ENCODE data around the gene SUDS3. TPM values are rescaled to one million over a fixed set of nuclear protein-coding genes. Genes with fewer than 3 reads are reported as not detected.

The SUDS3 gene
- polyA plus RNA-seq, 1 donor (not counting 4 experiments of a cell fraction or from before 2014, with no cell fraction given) = 32.4 TPM

DNA sequence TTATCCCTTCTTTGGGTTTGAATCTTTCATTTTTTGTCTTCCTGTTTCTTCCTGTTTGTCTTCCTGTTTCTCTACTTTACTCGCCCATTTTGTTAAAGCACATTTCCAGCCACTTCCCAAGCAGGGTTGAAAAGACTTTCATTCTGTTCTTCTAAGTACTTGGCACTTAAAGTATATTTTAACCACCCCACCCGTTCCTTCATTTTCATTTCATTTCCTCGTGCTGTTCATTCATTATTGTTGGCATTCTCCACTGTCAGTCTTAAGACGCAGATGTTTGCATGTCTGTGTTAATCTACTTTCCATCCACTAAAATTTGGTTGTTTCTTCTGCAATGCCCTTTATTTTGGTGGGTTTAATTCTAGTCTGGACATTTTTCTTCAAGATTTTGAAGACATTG is 49.0 kb downstream of the SUDS3 start:
- no peak for TF ChIP-seq EZH2 (IDR thresholded peaks at IDR 0.05; ENCODE audit: low read length)
- TF ChIP-seq, protein P1, sequence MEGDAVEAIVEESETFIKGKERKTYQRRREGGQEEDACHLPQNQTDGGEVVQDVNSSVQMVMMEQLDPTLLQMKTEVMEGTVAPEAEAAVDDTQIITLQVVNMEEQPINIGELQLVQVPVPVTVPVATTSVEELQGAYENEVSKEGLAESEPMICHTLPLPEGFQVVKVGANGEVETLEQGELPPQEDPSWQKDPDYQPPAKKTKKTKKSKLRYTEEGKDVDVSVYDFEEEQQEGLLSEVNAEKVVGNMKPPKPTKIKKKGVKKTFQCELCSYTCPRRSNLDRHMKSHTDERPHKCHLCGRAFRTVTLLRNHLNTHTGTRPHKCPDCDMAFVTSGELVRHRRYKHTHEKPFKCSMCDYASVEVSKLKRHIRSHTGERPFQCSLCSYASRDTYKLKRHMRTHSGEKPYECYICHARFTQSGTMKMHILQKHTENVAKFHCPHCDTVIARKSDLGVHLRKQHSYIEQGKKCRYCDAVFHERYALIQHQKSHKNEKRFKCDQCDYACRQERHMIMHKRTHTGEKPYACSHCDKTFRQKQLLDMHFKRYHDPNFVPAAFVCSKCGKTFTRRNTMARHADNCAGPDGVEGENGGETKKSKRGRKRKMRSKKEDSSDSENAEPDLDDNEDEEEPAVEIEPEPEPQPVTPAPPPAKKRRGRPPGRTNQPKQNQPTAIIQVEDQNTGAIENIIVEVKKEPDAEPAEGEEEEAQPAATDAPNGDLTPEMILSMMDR (optimal IDR thresholded peaks at IDR 0.05 in 1 of 3, IDR thresholded peaks at IDR 0.05 in 1 of 3, conservative IDR thresholded peaks at IDR 0.05 in 1 of 3; ENCODE audit: extremely low read depth in 1 of 3, insufficient read depth in 2 of 3, low read length in 3 of 3) = no peak
- Histone ChIP-seq H3K79me2 (ENCODE audit: control insufficient read depth, insufficient read depth, low read length) (no peaks in the 10 kb centered on the region), H3K9me1 (ENCODE audit: control insufficient read depth, extremely low read depth, insufficient read depth, low read length) (no peaks in the 10 kb centered on the region), H3K4me3 (ENCODE audit: control insufficient read depth in 2 of 3, extremely low read depth in 1 of 3, insufficient read depth in 2 of 3, low read depth in 1 of 3, low read length in 3 of 3) (no peak overlapping the region), H3K4me1 (ENCODE audit: control insufficient read depth, extremely low read depth, insufficient read depth, low read length) (no peaks in the 10 kb centered on the region), H3K9me3 (ENCODE audit: control insufficient read depth, low read depth, low read length) (no peaks in the 10 kb centered on the region), H3K27ac (ENCODE audit: control insufficient read depth, insufficient read depth, low read length) (no peak overlapping the region), H2AFZ (ENCODE audit: control insufficient read depth, low read length) (no peak overlapping the region), H4K20me1 (ENCODE audit: control insufficient read depth, extremely low read depth, insufficient read depth, low read length) (no peaks in the 10 kb centered on the region), H3K36me3 (ENCODE audit: control insufficient read depth in 2 of 2, extremely low read depth in 1 of 2, insufficient read depth in 2 of 2, low read length in 2 of 2) (peaks cover 0 to 2% of the 10 kb centered on the region in 2 experiments), H3K9ac (ENCODE audit: control insufficient read depth, extremely low read depth, insufficient read depth, low read length) (no peak overlapping the region), H3K27me3 (ENCODE audit: control insufficient read depth, extremely low read depth, insufficient read depth, low read length) (no peaks in the 10 kb centered on the region), H3K4me2 (ENCODE audit: control insufficient read depth, extremely low read depth, insufficient read depth, low read depth, low read length) (no peak overlapping the region)
- dilution Hi-C loops (cut with MboI; ENCODE audit: extremely low pct_ligation_motif_present, low sequenced_read_pairs) = no loop called here
- FAIRE-seq (no peak), DNase-seq (ENCODE audit: low read depth, low spot score) (no peak)

DNA sequence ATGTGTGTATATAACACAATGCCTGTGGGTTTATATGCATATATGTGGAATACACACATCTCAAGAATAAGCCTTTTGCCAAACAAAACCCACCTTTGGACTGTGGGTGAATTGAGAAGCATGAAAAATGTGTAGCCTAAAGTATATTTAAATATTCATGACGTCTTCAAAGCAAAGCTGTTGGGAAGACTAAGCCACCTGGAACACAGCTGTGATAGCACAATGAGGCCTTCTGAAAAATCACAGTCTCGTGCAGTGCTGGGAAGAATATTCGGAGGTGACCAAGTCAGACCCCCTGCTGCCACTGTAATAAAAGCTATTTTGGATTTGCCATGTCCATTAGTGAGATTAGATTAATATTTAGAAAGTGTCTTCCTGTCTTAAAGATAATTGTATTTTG is 51.5 kb downstream of the SUDS3 start:
- dilution Hi-C loops (cut with MboI; ENCODE audit: extremely low pct_ligation_motif_present, low sequenced_read_pairs) = no loop called here
- peaks cover 0 to 2% of the 10 kb centered on the region in 2 experiments for H3K36me3 ChIP-seq (ENCODE audit: control insufficient read depth in 2 of 2, extremely low read depth in 1 of 2, insufficient read depth in 2 of 2, low read length in 2 of 2)

More for the DNA sequence above, 51.5 kb downstream of the SUDS3 start:
- DNase-seq (ENCODE audit: low read depth, low spot score) = no peak
- H3K79me2 ChIP-seq (ENCODE audit: control insufficient read depth, insufficient read depth, low read length) = no peaks in the 10 kb centered on the region
- H3K27ac ChIP-seq (ENCODE audit: control insufficient read depth, insufficient read depth, low read length) = no peak overlapping the region
- H2AFZ ChIP-seq (ENCODE audit: control insufficient read depth, low read length) = no peak overlapping the region
- no peak overlapping the region for H3K4me2 ChIP-seq (ENCODE audit: control insufficient read depth, extremely low read depth, insufficient read depth, low read depth, low read length)
- no peak overlapping the region for H3K4me3 ChIP-seq (ENCODE audit: control insufficient read depth in 2 of 3, extremely low read depth in 1 of 3, insufficient read depth in 2 of 3, low read depth in 1 of 3, low read length in 3 of 3)
- FAIRE-seq = no peak
- no peak overlapping the region for H3K9ac ChIP-seq (ENCODE audit: control insufficient read depth, extremely low read depth, insufficient read depth, low read length)
- no peaks in the 10 kb centered on the region for H3K4me1 ChIP-seq (ENCODE audit: control insufficient read depth, extremely low read depth, insufficient read depth, low read length)
- H4K20me1 ChIP-seq (ENCODE audit: control insufficient read depth, extremely low read depth, insufficient read depth, low read length) = no peaks in the 10 kb centered on the region
- H3K9me1 ChIP-seq (ENCODE audit: control insufficient read depth, extremely low read depth, insufficient read depth, low read length) = no peaks in the 10 kb centered on the region
- H3K27me3 ChIP-seq (ENCODE audit: control insufficient read depth, extremely low read depth, insufficient read depth, low read length) = no peaks in the 10 kb centered on the region
- no peaks in the 10 kb centered on the region for H3K9me3 ChIP-seq (ENCODE audit: control insufficient read depth, low read depth, low read length)
- TF ChIP-seq, protein P1 (optimal IDR thresholded peaks at IDR 0.05 in 1 of 3, IDR thresholded peaks at IDR 0.05 in 1 of 3, conservative IDR thresholded peaks at IDR 0.05 in 1 of 3; ENCODE audit: extremely low read depth in 1 of 3, insufficient read depth in 2 of 3, low read length in 3 of 3) = no peak
- TF ChIP-seq EZH2 (IDR thresholded peaks at IDR 0.05; ENCODE audit: low read length) = no peak

Measured in keratinocyte (primary cell).